Cortex of kidney (tissue), 1 donor: ENCODE results near the gene MSI2.

Experiments
- DNase-seq: peaks from one replicate; lab custom pipeline; 2025; lab: John Stamatoyannopoulos, UW

MSI2 gene

DNA sequence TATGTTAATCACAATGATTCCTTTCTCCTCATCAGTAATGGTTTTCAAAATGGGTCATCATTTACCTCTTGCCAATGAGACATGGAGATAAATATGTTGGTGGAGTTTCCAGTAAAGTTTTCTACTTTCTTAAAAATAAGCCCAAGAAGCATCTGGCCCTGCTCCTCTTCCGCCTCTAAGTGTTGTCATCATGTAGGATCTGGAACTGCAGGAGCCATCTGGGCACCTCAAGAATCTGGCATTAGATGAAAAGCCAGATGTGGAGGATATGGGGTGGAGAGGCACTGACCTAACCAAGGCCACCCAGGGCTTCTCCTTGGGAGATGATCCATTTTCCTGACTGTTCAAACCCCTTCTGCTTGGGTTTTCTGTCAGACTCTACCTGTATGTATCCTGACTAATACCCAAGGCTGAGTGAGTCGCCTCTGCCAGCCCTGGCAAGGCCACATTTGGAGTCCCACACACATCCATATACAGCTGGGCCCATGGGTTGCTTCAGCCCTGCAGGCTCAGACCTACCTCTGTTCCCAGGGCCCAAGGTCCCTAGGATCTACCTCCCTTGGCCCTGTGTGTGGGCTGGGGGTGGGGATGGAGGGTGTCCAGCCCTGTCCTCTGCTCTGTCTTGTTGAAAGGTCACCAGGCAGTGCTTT lies 464.2 kb downstream of the MSI2 start:
- DNase-seq, result no peak

DNA sequence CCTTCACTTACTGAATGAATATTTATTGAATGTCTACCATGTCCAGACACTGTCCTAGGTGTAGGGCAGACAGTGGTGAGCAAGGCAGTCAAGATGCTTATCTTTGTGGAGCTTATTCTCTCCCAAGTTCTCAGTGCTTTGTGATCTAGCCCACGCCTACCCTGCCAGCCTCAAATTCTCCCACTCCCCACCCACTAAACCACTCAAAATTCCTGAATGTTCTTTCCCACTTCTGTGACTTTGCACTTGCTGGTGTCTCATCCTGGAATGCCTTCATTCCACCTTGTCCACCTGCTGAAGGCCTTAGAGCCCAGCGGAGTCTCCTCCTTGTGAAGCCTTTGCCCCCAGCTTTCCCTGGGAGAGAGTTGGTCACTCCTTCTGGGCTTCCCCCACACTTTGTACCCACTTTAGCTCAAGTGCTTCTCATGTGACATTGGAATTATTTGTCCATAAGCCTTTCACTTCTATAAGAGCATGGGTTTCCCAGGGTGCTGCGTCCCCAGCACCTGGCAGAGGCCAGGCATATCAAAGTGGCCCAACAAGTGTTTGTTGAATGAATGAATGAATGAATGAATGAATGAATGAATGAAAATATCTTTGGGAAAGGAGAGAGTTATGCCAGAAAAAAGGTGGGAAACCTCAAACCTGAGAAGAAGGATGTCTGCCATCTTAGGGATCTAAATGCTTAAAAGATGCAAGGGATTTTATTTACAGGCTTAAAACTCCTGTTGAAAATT lies 465.8 kb downstream of the MSI2 start:
- DNase-seq, result no peak

DNA sequence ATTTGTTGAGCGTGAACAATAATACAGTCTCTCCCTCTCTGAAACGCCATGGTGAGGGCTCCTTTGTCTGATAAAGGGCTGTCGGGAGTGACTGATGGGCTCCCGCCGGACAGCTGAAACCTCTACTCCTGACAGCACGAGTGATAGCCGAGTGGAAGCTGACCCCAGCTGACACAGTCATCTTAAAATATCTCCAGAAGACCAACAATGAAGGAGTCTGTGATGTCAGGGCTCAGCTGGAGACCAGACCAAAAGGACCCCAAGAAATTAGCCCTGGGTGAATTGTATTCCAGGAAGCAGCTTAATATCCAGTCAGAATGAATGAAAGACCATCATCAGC lies 466.4 kb downstream of the MSI2 start:
- DNase-seq, result no peak

DNA sequence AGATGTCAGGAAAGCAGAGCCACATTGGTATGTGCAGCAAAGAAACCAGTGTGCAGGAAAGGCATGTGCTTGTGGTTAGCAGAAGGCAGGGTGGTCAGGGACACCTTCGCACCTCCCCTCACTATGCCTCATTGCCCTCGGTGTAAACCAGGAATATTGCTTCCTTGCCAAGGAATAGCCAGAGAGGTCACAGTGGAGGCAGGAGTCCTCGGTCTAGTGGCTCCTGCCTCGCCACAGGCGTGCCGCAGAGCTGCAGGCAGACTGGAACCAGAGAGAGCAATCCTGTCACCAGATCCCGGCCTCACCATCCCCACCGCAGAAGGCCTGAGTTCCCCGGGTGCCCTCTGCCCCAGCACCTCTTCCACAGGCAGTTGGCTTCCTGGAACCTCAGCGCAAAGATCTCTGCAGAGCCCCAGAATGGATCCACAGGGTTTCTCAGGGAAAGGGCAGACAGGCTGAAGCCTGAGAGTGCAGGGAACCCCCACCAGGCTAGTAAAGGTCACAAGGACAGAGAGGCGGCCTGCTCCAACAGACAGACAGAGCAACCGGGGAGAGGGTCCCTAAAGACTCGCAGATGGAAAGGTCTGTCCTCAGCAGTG lies 467.2 kb downstream of the MSI2 start:
- no peak for DNase-seq

DNA sequence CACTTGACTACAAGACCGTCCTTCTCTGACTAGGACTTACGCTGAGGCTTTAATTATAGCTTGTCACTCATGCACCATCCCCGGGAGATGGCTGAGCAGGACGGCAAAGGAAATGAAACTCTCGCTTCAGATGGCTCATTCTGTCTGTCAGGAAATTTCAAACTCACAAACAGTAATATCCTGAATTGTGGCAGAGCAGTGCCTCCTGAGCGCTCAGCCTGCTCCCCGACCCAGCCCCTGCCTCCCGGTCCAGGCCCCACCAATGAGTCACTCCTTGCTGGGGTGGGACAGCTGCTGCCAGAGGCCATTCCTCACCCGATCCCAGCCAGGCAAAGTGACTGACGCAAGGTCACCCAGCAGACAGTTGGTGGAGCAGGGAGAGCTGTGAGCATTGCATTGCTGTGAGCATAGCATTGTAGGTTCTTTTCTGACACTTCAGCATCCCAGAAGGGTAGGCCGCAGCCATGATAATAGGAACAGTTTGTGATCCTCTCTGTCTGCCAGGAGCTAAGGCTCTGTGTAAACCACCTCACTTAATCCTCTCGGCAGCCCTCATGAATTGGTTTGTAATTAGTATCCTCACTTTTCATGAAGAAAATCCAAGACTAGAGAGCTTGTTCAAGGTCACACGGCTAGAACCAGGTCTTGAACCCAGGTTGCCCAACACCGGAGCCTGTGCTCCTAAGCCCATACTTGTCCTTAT lies 467.9 kb downstream of the MSI2 start:
- DNase-seq, result no peak

DNA sequence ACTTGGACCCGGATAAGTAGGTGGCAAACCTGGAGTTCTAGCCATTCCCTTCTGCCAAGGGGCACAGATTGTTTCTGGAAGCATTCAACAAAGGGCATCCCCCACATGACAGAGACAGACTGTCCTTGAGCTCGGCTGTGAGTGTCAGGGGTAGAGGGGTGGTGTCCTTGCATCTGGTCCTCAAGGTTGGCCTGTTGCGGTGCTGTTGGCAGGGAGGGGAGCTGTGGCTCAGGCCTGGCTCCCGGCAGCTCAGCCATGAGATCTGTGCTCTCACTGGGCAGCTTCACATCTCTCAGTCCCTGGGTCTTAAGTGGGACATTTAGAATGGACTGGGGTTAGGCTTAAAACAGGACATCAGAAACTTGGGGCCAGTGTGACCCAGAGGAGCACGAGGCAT lies 468.4 kb downstream of the MSI2 start:
- no peak for DNase-seq

DNA sequence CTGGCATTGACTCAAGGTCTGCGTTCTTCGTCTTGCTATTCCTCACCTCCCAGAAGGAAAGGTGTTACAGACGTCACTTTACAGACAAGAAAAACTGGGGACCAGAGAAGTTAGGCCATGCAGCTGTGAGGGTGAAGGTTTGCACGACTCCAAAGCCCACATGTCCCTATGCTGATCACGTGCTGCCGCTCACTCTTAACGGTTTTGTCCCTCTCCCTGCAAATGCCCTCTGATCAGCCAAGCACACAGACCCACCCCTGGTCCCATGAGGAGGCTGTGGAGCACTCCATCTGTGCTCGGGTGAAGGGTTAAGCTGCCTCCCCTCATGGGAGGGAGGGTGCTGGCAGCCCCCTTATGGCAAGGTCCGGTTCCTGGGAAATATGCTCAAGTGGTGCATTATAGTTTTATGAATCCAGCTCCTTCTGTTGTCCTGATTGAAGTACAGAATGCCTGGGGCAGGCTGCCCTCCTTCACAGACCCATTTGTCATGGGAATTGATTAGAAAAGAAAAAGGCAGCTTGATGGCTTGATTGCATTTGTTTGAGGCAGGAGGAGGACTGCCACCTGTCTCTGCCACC lies 470.0 kb downstream of the MSI2 start:
- no peak for DNase-seq

DNA sequence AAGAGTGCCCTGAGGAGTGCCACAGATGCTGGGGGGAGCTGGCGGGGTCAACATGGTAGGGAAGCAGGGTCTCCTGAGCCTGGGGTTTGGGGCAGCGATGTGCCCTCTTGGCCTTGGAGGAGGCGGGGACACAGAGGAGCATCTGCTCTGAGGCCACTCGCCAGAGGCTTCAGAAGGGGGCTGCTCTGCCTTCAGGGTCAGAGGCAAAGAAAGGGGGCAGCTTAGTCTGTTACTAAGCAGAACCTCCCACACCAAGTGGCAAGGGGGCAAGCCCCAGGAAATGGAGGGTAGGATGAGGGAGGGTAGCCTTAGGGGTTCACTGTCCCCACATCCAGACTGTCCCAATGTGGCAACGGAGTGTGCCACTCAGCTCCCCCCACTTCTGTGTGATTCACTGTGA lies 470.5 kb downstream of the MSI2 start:
- no peak for DNase-seq

DNA sequence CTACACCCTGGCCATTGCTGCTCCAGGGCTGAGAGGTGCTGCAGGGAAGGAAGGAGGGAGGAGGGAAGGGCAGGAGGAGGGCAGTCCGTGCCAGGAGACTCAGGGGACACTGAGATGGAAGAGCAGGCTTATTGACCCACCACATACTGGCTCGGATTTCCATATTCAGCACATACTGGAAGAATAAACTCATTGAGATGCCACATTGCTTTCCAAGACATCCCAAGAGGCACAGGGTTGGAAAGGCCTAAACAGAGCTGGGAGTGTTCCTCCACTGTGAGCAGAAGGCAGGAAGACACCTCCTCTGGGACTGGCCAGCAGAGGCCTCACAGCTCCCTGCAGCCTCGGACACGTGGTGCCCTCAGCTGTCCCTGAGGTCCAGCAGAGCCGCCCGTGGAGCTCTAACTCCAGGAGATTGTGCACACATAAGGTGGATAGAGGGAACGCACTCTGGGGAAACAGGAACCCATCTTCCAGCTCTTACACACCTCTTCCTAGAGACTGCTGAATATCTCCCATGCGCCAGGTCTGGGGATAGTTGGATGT lies 471.4 kb downstream of the MSI2 start:
- no peak for DNase-seq

DNA sequence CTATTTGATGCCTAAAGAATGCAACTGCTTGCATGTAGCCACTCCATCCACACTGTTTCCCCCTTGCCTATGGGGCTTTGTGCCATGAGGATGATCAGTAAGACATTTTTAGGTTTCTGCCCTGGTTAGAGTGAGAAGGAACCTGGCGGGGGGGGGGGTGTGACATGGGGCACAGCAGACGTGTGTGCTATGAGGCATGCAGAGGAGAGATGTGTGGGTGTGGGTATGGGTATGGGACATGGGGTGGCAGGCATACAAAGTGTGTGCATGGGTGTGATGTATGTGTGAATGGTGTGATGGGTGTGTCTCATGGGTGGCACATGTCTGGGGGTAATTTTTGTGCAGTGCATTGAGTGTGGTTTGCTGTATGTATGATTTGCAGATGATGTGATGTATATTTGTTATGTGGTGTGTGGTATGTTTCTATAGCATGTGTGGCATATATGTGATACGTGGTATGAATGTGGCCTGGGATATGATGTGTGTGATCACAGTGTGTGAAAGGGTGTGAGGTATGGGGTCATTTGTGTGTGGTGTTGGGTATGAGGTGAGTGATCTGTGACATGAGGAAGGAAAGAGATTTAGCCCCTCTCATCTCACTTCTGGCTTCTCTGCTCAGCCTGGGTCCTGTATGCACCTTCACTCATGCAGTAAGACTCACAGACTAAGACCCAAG lies 473.8 kb downstream of the MSI2 start:
- no peak for DNase-seq

DNA sequence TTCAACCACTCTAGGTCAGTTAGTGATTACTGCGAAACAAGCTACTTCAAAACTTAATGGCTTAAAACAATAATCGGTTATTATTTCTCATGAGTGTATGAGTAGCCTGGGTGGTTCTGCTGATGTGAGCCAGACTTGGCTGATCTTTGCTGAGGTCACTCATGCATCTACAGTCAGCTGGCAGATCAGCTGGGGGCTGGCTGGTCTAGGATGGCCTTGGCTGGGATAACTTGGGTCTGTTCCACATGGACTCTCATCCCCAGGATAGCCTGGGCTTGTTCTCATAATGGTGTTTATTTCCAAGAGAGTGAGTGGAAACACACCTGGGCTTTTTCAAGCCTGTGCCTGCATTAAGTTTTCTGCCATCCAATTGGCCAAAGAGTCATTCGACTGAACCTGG lies 475.7 kb downstream of the MSI2 start:
- no peak for DNase-seq

DNA sequence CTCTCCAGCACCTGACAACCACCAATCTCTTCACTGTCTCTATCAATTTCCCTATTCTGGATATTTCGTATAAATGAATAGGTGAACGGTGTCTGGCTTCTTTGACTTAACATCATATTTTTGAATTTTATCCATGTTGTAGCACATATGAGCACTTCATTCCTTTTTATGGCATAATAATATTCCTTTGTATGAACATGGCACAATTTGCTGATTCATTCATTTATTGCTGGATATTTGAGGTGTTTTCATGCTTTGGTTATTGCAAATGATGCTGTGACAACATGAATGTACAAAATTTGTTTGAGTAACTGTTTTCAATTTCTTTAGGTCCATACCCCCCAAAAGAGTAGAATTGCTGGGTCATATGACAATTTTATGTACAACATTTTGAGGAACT lies 476.8 kb downstream of the MSI2 start:
- DNase-seq, result no peak
